PC-9 (cell line): Measurements from ENCODE around the gene PSMD14. TPM values are rescaled to one million over a fixed set of nuclear protein-coding genes. Genes with fewer than 3 reads are reported as not detected.

ENCODE experiments used
- BruUV-seq: library from RNA; stranded (reverse); fragments of 400-500 nt; replicated peaks from 2 replicates; lab custom pipeline; 2021; lab: Mats Ljungman, UMichigan
- CTCF ChIA-PET: fragments of 300-600 bp; sonication (Branson Sonifier 250); formaldehyde crosslinking; loops from one replicate; lab custom pipeline; 2022; ENCODE audit warnings: antibody characterized with exemption; lab: Charles Lee
- POLR2A ChIA-PET: fragments of 300-600 bp; sonication (Branson Sonifier 250); formaldehyde crosslinking; loops from one replicate; lab custom pipeline; 2022; ENCODE audit warnings: antibody characterized with exemption; ENCODE audit not compliant: unreplicated experiment; lab: Charles Lee
- DNase-seq, 2 experiments: peaks; one replicate each; pipeline versions ENCODE4 v3.0.0 to v3.0.0-alpha.2; 2015 to 2022; ENCODE audit warnings: mixed read lengths in 1 of 2
- H2AFZ ChIP-seq: fragments of 200-600 bp; sonication (generic); 2 replicates; pipeline ENCODE4 v1.8.1; 2017; ENCODE audit warnings: antibody characterized with exemption
- H3F3A ChIP-seq: fragments of 200-600 bp; sonication (generic); 2 replicates; pipeline ENCODE4 v1.8.1; 2017; ENCODE audit warnings: antibody characterized with exemption, mild to moderate bottlenecking, low read depth; ENCODE audit not compliant: insufficient read depth
- H3K27ac ChIP-seq: fragments of 200-600 bp; sonication (generic); 2 replicates; pipeline ENCODE4 v1.6.1; 2016; ENCODE audit warnings: mixed run types
- H3K27me3 ChIP-seq: fragments of 200-600 bp; sonication (generic); 2 replicates; pipeline ENCODE4 v1.6.1; 2016; ENCODE audit warnings: low read depth, mixed run types; ENCODE audit not compliant: insufficient read depth
- H3K36me3 ChIP-seq: fragments of 200-600 bp; sonication (generic); 2 replicates; pipeline ENCODE4 v1.6.1; 2016; ENCODE audit warnings: low read depth, mixed run types
- H3K4me1 ChIP-seq: fragments of 200-600 bp; sonication (generic); replicated peaks from 2 replicates; pipeline ENCODE4 v1.6.1; 2016; ENCODE audit warnings: mixed run types; ENCODE audit not compliant: insufficient read depth
- H3K4me2 ChIP-seq: fragments of 200-600 bp; sonication (generic); 2 replicates; pipeline ENCODE4 v1.6.1; 2017; ENCODE audit warnings: mixed run types
- H3K4me3 ChIP-seq: fragments of 200-600 bp; sonication (generic); 2 replicates; pipeline ENCODE4 v1.6.1; 2016; ENCODE audit warnings: mixed run types
- H3K79me2 ChIP-seq: fragments of 200-600 bp; sonication (generic); 2 replicates; pipeline ENCODE4 v1.6.1; 2017; ENCODE audit warnings: low read depth, mixed run types
- H3K9me2 ChIP-seq: fragments of 200-600 bp; sonication (generic); 2 replicates; pipeline ENCODE4 v1.8.1; 2017; ENCODE audit warnings: mild to moderate bottlenecking; ENCODE audit not compliant: insufficient read depth
- H3K9me3 ChIP-seq: fragments of 200-600 bp; sonication (generic); 2 replicates; pipeline ENCODE4 v1.8.1; 2016; ENCODE audit warnings: low read depth; ENCODE audit not compliant: insufficient read depth
- H4K20me1 ChIP-seq: fragments of 200-600 bp; sonication (generic); 2 replicates; pipeline ENCODE4 v1.8.1; 2017; ENCODE audit not compliant: insufficient read depth
- EZH2 ChIP-seq: fragments of 200-600 bp; sonication (generic); IDR thresholded peaks from 2 replicates; pipeline ENCODE4 v1.8.0; 2017; ENCODE audit warnings: antibody characterized with exemption, low read depth
- intact Hi-C: fragments of 100-400 bp; cut with micrococcal nuclease; formaldehyde crosslinking; loops from one replicate; pipeline ENCODE4 v1.10.0; 2022; ENCODE audit not compliant: unreplicated experiment
- total RNA-seq: library from RNA; stranded (reverse); gene quantifications from 2 replicates; pipeline ENCODE4 v1.2.3, GENCODE V29; 2021
- TF ChIP-seq, protein P1 (sequence below): fragments of 200-600 bp; sonication (generic); conservative IDR thresholded peaks from 2 replicates; pipeline ENCODE4 v1.6.1; 2017; ENCODE audit warnings: mixed run types, antibody characterized with exemption, mild to moderate bottlenecking, moderate library complexity

PSMD14 gene
- total RNA-seq, 1 experiment from 2014 or later: 58.8 TPM

DNA sequence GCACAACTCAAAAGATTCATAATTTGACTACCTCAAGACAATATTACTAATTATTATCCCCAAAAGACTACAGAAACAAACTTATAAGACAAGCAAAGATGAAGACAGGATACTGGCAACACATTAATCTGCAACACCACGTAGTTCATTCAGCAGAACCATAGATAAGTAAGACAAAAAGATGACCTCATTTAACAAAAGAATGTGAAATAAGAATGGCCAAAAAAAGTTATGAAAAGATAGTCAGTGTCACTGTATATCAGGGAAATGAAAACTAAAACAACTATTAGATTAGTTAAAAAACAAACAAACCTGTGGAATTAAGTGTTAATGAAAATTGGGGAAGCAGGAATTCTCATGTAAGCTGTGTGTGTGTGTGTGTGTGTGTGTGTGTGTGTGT lies 19.4 kb downstream of the PSMD14 start:
- CTCF ChIA-PET: no interaction called here
- Histone ChIP-seq H4K20me1 (0 out of 2 replicates have a peak, but pooled peaks cover 3% of the 10 kb centered on the region), H3K9me3 (no peaks in the 10 kb centered on the region), H2AFZ (no peak overlapping the region), H3K4me1 (no peaks in the 10 kb centered on the region), H3K27ac (no peak overlapping the region), H3K36me3 (peaks cover 3% of the 10 kb centered on the region; the same call in 1 of the 2 replicates), H3K4me3 (no peak overlapping the region), H3K27me3 (no peaks in the 10 kb centered on the region), H3K4me2 (no peak overlapping the region), H3K9me2 (no peaks in the 10 kb centered on the region), H3F3A (no peaks in the 10 kb centered on the region), H3K79me2 (peaks cover 53% of the 10 kb centered on the region)
- intact Hi-C loops: no loop called here
- BruUV-seq: no TSS peak
- DNase-seq: no peak
- POLR2A ChIA-PET: no interaction called here
- no peak for TF ChIP-seq EZH2
- TF ChIP-seq, protein P1, sequence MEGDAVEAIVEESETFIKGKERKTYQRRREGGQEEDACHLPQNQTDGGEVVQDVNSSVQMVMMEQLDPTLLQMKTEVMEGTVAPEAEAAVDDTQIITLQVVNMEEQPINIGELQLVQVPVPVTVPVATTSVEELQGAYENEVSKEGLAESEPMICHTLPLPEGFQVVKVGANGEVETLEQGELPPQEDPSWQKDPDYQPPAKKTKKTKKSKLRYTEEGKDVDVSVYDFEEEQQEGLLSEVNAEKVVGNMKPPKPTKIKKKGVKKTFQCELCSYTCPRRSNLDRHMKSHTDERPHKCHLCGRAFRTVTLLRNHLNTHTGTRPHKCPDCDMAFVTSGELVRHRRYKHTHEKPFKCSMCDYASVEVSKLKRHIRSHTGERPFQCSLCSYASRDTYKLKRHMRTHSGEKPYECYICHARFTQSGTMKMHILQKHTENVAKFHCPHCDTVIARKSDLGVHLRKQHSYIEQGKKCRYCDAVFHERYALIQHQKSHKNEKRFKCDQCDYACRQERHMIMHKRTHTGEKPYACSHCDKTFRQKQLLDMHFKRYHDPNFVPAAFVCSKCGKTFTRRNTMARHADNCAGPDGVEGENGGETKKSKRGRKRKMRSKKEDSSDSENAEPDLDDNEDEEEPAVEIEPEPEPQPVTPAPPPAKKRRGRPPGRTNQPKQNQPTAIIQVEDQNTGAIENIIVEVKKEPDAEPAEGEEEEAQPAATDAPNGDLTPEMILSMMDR: no peak

DNA sequence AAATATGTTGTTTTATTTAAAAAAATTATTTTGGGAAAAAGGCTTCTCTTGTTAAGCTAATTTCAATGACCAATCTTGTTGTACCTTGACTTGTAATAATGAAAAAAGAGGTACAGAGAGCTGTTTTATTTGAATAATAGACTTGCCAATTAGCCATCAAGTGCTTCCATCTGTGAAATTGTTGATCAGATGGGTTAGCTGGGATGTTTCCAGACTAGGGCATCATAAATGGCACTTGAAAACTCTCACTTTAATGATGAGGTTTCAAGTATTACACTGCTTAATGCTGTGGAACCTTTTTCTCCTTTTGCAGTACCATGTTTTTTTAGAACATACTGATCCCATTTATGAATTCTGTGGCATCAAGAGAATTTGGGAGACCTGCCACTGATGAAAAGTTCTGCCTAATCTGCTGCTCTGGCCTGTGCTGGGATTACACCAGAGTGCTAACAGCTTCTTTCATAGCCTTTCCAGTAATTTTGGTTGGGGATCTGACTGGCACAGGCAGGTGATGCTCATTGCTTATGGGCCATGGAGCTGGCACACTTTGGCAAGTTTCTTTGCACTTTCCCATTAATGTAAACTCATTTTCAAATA lies 24.2 kb downstream of the PSMD14 start:
- Histone ChIP-seq H3K4me1 (no peaks in the 10 kb centered on the region), H3F3A (no peaks in the 10 kb centered on the region), H3K9me3 (no peaks in the 10 kb centered on the region), H3K4me2 (no peak overlapping the region), H3K36me3 (no peaks in the 10 kb centered on the region; the same call in 1 of the 2 replicates), H3K27ac (no peak overlapping the region), H4K20me1 (no peaks in the 10 kb centered on the region), H3K9me2 (no peaks in the 10 kb centered on the region), H3K79me2 (peaks cover 46% of the 10 kb centered on the region), H3K4me3 (no peak overlapping the region), H3K27me3 (no peaks in the 10 kb centered on the region), H2AFZ (no peak overlapping the region)
- POLR2A ChIA-PET: no interaction called here
- CTCF ChIA-PET: no interaction called here
- BruUV-seq: no TSS peak
- TF ChIP-seq, protein P1: no peak
- TF ChIP-seq EZH2: no peak
- DNase-seq: no peak
- intact Hi-C loops: no loop called here

DNA sequence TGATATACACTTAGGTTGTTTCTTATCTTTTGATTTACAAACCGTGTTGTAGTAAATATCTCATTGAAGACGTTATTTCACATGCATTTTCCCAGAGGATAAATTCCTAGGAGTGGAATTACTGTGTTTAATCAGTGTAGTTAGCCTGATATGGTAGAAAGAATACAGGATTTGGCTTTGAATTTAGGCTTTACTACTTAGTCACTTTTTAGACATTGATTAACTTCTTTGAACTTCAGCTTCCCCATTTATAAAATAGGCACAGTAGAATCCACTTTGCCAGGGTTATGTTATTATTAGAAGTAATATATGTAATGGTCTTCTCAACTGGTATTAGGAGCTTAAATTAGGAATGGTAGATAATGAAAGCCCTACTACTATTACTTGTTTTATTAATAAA lies 27.4 kb downstream of the PSMD14 start:
- Histone ChIP-seq H3K27ac (no peak overlapping the region), H2AFZ (no peak overlapping the region), H3K4me2 (no peak overlapping the region), H4K20me1 (no peaks in the 10 kb centered on the region), H3K36me3 (no peaks in the 10 kb centered on the region), H3K27me3 (no peaks in the 10 kb centered on the region), H3K4me1 (no peaks in the 10 kb centered on the region), H3K9me3 (no peaks in the 10 kb centered on the region), H3F3A (no peaks in the 10 kb centered on the region), H3K79me2 (peaks cover 38% of the 10 kb centered on the region), H3K9me2 (no peaks in the 10 kb centered on the region), H3K4me3 (no peak overlapping the region)
- POLR2A ChIA-PET: no interaction called here
- intact Hi-C loops: no loop called here
- no peak for TF ChIP-seq EZH2
- TF ChIP-seq, protein P1: no peak
- no peak for DNase-seq
- no TSS peak for BruUV-seq
- CTCF ChIA-PET: no interaction called here
